Body of pancreas (tissue), 4 donors: ENCODE measurements around the gene KIF13A. TPM values are rescaled to one million over a fixed set of nuclear protein-coding genes. Genes with fewer than 3 reads are reported as not detected.
"Not testable (repeated sequence)": the region's sequence is repeated elsewhere in the genome, so short reads cannot be mapped to it uniquely, and the experiment has no call there.

ENCODE experiments used
- ATAC-seq: fragments of 150-250 bp; one replicate; pipeline ENCODE4 v1.9.1; 2016
- DNase-seq, 4 donors: peaks; one replicate each; pipeline ENCODE4 v3.0.0-alpha.2; 2019
- H3K27ac ChIP-seq, 4 donors: fragments of 200-600 bp; sonication (generic); 1 replicate in 3 of 4; 2 replicates in 1 of 4; pipeline versions ENCODE4 v1.5.1 to v1.6.1; 2016 to 2019; ENCODE audit warnings: mild to moderate bottlenecking in 1 of 4, mixed read lengths in 1 of 4, moderate library complexity in 1 of 4
- H3K27me3 ChIP-seq, 2 donors: fragments of 200-600 bp; sonication (generic); one replicate each; pipeline ENCODE4 v1.6.0; 2016; ENCODE audit warnings: mild to moderate bottlenecking in 1 of 2
- H3K36me3 ChIP-seq, 2 donors: fragments of 200-600 bp; sonication (generic); replicated peaks in 1 of 2; 2 replicates each; pipeline ENCODE4 v1.5.1; 2016; ENCODE audit warnings: low read depth in 2 of 2; ENCODE audit not compliant: insufficient read depth in 1 of 2
- H3K4me1 ChIP-seq: fragments of 200-600 bp; sonication (generic); one replicate; pipeline ENCODE4 v1.6.0; 2016
- H3K4me3 ChIP-seq, 2 donors: fragments of 200-600 bp; sonication (generic); 1 replicate in 1 of 2; 2 replicates in 1 of 2; pipeline ENCODE4 v1.5.1; 2016 to 2019
- H3K9me3 ChIP-seq, 3 donors: fragments of 200-600 bp; sonication (generic); 1 replicate in 2 of 3; 2 replicates in 1 of 3; pipeline ENCODE4 v1.5.1; 2016
- POLR2A ChIP-seq, 3 donors: fragments of 450-650 bp; IDR thresholded peaks; one replicate each; pipeline ENCODE4 v1.6.1; 2016; ENCODE audit warnings: antibody characterized with exemption in 3 of 3, mild to moderate bottlenecking in 2 of 3
- WGBS, 2 donors: methylation state at CpG; one replicate each; pipeline ENCODE4 v1.1.5; 2017; 5-methylcytosine and 5-hydroxymethylcytosine counted together
- intact Hi-C: fragments of 100-400 bp; cut with DNase I; formaldehyde crosslinking; loops from one replicate; pipeline ENCODE4 v1.15.1; 2023
- total RNA-seq, 2 donors: library from RNA; depleted of rRNA; stranded (reverse); fragments of >200 nt; gene quantifications; one replicate each; pipeline ENCODE4 v1.1.0, GENCODE V29; 2016
- TF ChIP-seq, protein P1 (sequence below), 7 experiments: fragments of 450-650 bp in 4 of 7; fragments of 200-600 bp in 3 of 7; sonication (generic) in 3 of 7; IDR thresholded peaks; one replicate each; pipeline ENCODE4 v1.5.1; 2016 to 2019; ENCODE audit warnings: antibody characterized with exemption in 7 of 7

The KIF13A gene
- total RNA-seq, 2 donors from 2014 or later = 13.2 to 17.1 TPM

DNA sequence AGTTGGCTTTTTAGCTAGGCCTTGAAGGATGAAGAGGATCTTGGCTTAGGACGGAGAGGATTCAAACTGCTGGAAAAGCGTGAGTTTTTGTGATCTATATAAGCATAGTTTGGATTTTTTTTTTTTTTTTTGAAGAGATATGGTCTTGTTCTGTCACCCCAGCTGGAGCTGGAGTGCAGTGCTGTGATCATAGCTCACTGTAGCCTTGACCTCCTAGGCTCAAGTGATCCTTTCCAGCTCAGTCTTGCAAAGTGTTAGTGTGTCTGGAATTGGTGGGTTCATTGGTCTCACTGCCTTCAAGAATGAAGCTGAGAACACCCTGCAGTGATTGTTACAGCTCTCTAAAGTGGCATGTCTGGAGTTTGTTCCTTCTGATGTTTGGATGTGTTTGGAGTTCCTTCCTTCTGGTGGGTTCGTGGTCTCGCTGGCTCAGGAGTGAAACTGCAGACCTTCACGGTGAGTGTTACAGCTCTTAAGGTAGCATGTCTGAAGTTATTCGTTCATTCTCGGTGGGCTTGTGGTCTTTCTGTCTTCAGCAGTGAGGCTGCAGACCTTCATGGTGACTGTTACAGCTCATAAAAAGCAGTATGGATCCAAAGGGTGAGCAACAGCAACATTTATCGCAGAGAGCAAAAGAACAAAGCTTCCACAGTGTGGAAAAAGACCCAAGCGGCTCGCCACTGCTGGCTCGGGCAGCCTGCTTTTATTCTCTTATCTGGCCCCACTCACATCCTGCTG lies 243.2 kb downstream of the KIF13A start:
- no peaks in the 10 kb centered on the region for H3K4me1 ChIP-seq
- intact Hi-C loops = no loop called here
- ATAC-seq = no peak
- H3K27me3 ChIP-seq = no peaks in the 10 kb centered on the region
- TF ChIP-seq, protein P1, sequence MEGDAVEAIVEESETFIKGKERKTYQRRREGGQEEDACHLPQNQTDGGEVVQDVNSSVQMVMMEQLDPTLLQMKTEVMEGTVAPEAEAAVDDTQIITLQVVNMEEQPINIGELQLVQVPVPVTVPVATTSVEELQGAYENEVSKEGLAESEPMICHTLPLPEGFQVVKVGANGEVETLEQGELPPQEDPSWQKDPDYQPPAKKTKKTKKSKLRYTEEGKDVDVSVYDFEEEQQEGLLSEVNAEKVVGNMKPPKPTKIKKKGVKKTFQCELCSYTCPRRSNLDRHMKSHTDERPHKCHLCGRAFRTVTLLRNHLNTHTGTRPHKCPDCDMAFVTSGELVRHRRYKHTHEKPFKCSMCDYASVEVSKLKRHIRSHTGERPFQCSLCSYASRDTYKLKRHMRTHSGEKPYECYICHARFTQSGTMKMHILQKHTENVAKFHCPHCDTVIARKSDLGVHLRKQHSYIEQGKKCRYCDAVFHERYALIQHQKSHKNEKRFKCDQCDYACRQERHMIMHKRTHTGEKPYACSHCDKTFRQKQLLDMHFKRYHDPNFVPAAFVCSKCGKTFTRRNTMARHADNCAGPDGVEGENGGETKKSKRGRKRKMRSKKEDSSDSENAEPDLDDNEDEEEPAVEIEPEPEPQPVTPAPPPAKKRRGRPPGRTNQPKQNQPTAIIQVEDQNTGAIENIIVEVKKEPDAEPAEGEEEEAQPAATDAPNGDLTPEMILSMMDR (IDR thresholded peaks at IDR 0.05) = no peak
- TF ChIP-seq POLR2A (IDR thresholded peaks at IDR 0.05) = no peak
- 62 to 64% methylated on average over 11 of the region's 11 CpGs for WGBS, 2 donors
- no peak overlapping the region for H3K27ac ChIP-seq
- H3K4me3 ChIP-seq = no peak overlapping the region
- no peak for DNase-seq
- no peaks in the 10 kb centered on the region for H3K9me3 ChIP-seq
- H3K36me3 ChIP-seq = no peaks in the 10 kb centered on the region

- H3K27me3 ChIP-seq = no peaks in the 10 kb centered on the region
- H3K4me1 ChIP-seq = no peaks in the 10 kb centered on the region
- no peak for TF ChIP-seq POLR2A (IDR thresholded peaks at IDR 0.05)
- TF ChIP-seq, protein P1 (IDR thresholded peaks at IDR 0.05) = no peak
- H3K27ac ChIP-seq = no peak overlapping the region
- 54 to 80% methylated on average over 4 to 8 of the region's 8 CpGs for WGBS, 2 donors
- intact Hi-C loops = no loop called here
- ATAC-seq (no peak), DNase-seq (no peak)
- no peaks in the 10 kb centered on the region for H3K36me3 ChIP-seq
- H3K9me3 ChIP-seq = peaks cover 0 to 15% (median 0%) of the 10 kb centered on the region in 3 donors
- H3K4me3 ChIP-seq = no peak overlapping the region
Observed at GRCh38 chr6:17741507-17741906, 245.9 kb downstream of the KIF13A start.

DNA sequence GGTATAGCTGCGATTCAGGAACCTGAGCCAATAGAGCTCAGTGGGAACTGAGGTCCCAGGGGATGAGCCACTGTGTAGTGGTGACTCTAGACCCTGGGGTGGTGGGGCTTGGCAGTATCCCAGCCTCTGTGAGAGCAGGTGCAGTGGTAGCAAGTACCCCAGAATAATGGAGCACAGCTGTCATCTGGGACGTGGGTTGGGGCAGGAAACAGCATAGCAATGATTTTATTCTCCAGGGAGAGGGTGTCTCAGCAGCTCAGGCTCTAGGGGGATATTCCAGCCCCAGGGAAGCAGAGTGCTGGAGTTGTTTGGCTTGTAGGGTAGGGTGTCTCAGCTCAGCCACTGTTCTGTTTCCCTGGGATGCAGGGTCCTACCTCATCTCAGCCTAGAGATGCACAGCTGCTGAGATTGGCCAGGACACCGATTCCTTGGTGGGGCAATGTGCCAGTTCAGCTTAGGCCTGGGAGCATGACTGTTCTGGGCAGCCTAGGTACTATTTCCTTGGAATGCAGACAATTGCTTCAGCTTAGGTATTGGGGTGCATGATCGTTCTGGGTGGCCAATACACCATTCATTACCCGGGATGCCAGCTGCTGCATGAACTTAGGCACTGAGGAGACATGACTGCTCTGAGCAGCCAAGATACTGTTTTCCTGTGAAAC lies 246.7 kb downstream of the KIF13A start:
- no peak overlapping the region for H3K27ac ChIP-seq
- no peaks in the 10 kb centered on the region for H3K4me1 ChIP-seq
- 25 to 63% methylated on average over 2 to 5 of the region's 5 CpGs for WGBS, 2 donors
- intact Hi-C loops = no loop called here
- peaks cover 0 to 15% (median 0%) of the 10 kb centered on the region in 3 donors for H3K9me3 ChIP-seq
- TF ChIP-seq, protein P1 (IDR thresholded peaks at IDR 0.05) = no peak
- no peak for TF ChIP-seq POLR2A (IDR thresholded peaks at IDR 0.05)
- no peak overlapping the region for H3K4me3 ChIP-seq
- no peak for DNase-seq
- H3K27me3 ChIP-seq = no peaks in the 10 kb centered on the region
- no peak for ATAC-seq
- H3K36me3 ChIP-seq = no peaks in the 10 kb centered on the region

GRCh38 chr6:17737704-17738252 lies 249.7 kb downstream of the KIF13A start:
- no peak overlapping the region for H3K4me3 ChIP-seq
- no peaks in the 10 kb centered on the region for H3K36me3 ChIP-seq
- no peak overlapping the region for H3K27ac ChIP-seq
- intact Hi-C loops = no loop called here
- peaks cover 0 to 15% (median 0%) of the 10 kb centered on the region in 3 donors for H3K9me3 ChIP-seq
- DNase-seq = no peak
- H3K4me1 ChIP-seq = no peaks in the 10 kb centered on the region
- 74 to 95% methylated on average over 1 of the region's 1 CpG for WGBS, 2 donors
- H3K27me3 ChIP-seq = no peaks in the 10 kb centered on the region
- no peak for TF ChIP-seq POLR2A (IDR thresholded peaks at IDR 0.05)
- TF ChIP-seq, protein P1 (IDR thresholded peaks at IDR 0.05) = no peak
- ATAC-seq = no peak

DNA sequence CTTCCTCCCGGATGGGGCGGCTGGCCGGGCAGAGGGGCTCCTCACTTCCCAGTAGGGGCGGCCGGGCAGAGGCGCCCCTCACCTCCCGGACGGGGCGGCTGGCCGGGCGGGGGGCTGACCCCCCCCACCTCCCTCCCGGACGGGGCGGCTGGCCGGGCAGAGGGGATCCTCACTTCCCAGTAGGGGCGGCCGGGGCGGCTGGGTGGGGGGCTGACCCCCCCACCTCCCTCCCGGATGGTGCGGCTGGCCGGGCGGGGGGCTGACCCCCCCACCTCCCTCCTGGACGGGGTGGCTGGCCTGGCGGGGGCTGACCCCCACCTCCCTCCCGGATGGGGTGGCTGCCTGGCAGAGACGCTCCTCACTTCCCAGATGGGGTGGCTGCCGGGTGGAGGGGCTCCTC lies 252.1 kb downstream of the KIF13A start:
- H3K4me3 ChIP-seq, intact Hi-C loops, H3K4me1 ChIP-seq, H3K36me3 ChIP-seq, ATAC-seq, H3K27ac ChIP-seq, DNase-seq, H3K27me3 ChIP-seq: not testable (repeated sequence)
- H3K9me3 ChIP-seq = peaks cover 0 to 15% (median 0%) of the 10 kb centered on the region in 3 donors
- 93% methylated on average over 6 of the region's 27 CpGs; no CpG with 5 or more reads in 1 of the 2 donors for WGBS, 2 donors
